C4-2B (cell line): ENCODE measurements around the gene TMEM42.

Source experiments
- ZFX ChIP-seq: fragments of 450-650 bp; IDR thresholded peaks from 2 replicates; pipeline ENCODE4 v1.6.1; 2017
- TF ChIP-seq, protein P1 (sequence below): fragments of 450-650 bp; conservative IDR thresholded peaks from 2 replicates; pipeline ENCODE4 v1.5.1; 2017; ENCODE audit warnings: mild to moderate bottlenecking

DNA sequence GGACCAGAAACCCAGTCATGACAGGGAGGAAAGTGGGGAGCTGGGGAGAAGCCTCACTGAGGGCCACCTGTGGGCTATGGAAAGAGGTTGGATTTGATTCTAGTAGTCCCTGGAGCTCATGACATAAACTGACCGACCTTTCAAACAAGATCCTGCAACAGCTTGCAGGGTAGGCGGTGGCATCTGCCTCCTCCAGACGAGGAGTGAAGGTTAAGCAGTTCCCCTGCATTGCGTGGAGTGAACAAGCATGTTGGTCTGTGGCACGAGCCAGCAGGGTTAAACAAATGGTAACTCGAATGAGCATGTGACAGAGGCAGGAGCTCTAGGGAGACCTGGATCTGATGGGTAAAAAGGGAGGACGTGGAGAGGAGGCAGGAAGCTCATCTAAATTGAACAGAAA, 25.4 kb downstream of the TMEM42 start:
- TF ChIP-seq, protein P1, sequence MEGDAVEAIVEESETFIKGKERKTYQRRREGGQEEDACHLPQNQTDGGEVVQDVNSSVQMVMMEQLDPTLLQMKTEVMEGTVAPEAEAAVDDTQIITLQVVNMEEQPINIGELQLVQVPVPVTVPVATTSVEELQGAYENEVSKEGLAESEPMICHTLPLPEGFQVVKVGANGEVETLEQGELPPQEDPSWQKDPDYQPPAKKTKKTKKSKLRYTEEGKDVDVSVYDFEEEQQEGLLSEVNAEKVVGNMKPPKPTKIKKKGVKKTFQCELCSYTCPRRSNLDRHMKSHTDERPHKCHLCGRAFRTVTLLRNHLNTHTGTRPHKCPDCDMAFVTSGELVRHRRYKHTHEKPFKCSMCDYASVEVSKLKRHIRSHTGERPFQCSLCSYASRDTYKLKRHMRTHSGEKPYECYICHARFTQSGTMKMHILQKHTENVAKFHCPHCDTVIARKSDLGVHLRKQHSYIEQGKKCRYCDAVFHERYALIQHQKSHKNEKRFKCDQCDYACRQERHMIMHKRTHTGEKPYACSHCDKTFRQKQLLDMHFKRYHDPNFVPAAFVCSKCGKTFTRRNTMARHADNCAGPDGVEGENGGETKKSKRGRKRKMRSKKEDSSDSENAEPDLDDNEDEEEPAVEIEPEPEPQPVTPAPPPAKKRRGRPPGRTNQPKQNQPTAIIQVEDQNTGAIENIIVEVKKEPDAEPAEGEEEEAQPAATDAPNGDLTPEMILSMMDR, result no peak
- no peak for TF ChIP-seq ZFX
